GM21515 (cell line): ENCODE data around the gene FBH1.
A peak's percentile ranks its signal among the peaks of the same experiment; 100 is the strongest.

Experiments used
- ATAC-seq: cut with Tn5 transposase; IDR thresholded peaks from one replicate; pipeline ENCODE4 v1.9.1; 2021; ENCODE audit not compliant: unreplicated experiment

FBH1 gene

GRCh38 chr10:5976512-5977470 lies 86.7 kb downstream of the FBH1 start:
- ATAC-seq, result peak; percentile 17

DNA sequence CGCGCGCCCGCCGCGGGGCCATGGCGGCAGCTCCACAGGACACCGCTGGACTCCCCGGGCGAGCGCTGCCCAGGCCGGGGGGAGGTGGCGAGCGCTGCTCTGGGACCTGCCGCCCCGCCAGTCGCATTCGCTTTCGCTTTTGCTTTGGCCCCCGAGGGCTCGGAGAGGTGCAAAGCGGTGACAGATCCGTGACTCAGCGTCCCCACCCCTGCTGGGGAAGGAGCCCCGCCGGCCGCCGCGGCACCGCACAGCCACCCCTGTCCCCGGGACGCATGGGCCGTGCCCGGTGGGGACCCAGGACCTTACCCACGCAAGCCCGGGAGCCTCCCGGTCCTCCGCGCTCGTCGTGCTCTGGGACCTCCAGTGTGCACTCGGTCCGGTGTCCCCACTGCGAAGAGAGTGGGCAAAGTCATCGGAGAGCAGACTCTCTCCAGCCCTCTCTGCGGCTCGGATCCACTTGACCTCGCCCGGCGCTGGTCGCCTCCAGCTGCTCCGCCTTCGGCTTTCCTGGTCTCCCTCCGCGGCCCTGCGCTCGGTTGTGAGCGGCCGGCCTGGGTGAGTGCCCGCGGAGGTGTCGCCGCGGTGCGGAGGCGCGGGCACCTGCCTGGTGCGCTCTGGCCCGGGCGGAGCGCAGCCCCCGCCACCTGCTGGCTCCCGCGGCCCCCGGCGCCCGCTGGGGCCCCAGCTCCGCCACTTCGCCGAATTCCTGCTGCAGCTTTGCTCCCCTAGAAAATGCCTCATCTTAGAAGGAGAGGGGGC lies 87.6 kb downstream of the FBH1 start, which contains the start of gene IL15RA:
Gene IL15RA, minus strand, starts transcription at position 73 of the 759 bp plus-strand sequence. Its CDS starts 51 bp downstream, at position 22.
- ATAC-seq, result peak; percentile 55

DNA sequence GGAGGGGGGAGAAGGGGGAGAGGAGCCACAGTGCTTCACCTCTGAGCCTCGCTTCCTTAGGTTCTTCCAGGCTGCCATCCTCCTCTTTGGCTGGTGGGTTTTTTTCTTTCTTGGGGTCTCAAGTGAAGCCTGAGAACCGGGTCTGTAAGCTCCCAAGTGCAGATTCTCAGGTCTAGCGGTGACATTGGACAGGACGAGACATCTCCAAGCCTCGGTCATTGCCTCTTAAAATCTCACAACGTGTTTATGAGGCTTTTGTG lies 88.1 kb downstream of the FBH1 start:
- ATAC-seq, result no peak

DNA sequence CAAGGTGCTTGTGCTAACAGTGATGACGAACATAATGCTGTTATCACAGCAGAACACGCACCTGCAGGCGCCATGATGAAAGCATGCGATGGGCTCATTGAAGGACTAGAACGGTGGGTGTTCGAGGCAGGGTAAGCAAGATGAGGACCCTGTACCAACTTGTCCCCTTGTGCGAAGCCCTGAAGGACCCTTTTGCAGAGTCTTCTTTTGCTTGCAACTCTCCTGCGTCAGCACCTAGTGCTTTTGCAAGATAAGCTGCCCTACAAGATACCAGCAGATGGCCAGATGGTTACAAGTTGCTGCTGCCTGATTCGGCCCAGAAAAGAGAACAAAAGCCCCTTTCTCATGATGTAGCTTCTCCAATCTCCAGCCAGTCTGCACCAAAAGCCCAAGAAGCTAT lies 91.5 kb downstream of the FBH1 start:
- no peak for ATAC-seq

DNA sequence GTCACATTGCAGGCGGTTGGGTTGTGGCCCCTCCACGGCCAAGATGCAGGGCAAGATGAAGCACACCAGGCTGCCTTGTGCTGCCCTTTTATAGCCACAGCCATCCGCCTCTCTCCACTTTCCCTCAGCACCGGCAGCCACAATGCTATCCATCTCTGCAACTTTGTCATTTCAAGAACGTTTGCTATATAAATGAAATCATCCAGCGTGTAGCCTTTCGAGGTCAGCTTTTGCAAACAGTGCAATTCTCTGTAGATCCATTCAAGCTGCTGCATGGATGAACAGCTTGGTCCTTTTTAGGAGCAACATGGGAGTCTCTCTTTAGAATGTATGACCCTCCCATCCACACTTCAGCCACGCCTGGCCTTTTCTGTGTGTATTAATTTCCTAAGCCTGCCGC lies 93.7 kb downstream of the FBH1 start:
- no peak for ATAC-seq

- no peak for ATAC-seq
These were observed 95.0 kb downstream of the FBH1 start for GRCh38 chr10:5985029-5985428.
